ENCODE results near the gene RGS12.

The RGS12 gene

DNA sequence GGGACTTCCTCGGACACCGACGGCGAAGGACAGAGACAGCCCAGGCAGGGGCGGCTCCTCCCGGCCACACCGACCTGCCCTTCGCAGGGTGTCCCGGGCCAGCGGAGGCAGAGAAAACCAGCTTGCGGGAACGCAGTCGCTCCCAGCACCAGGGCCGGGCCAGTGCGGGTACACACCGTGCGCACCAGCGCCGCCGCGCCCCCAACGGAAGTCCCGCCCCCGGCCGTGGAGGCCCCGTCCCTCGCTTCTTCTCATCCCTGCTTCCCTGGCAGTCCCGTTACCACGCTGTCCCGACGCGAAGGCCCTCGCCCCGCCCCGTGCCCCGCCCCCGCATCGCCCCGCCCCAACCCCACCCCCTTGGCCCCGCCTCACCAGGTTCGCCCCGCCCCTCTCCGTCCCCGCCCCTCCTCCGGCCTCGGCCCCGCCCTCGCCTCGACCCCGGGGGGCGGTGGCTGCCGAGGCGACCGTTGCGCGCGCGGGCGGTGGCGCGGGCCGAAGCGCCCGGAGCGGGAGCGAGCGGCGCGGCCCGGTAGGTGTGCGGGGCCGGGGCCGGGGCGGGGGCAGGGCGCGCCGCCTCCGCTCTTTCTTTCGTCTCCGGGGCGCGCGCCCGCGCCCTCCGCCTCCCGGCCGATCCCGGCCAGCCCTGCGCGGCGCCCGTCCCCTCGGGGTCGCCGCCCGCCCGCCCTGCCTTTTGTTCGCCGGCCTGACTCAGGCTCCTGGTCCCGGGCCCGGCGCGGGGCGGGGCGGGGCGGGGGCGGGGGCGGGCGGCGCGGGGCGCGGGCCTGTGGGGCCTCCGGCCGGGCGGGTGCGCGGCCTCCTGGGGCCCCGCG, at the start of gene RGS12:
RGS12 (plus strand) TSS at position 451 of the 830 bp plus-strand sequence. CDS start 23,150 bp downstream, outside the sequence.
- DNase-seq (ENCODE audit: insufficient read length, low spot score), result peak; percentile 96
- TF ChIP-seq, protein P1, sequence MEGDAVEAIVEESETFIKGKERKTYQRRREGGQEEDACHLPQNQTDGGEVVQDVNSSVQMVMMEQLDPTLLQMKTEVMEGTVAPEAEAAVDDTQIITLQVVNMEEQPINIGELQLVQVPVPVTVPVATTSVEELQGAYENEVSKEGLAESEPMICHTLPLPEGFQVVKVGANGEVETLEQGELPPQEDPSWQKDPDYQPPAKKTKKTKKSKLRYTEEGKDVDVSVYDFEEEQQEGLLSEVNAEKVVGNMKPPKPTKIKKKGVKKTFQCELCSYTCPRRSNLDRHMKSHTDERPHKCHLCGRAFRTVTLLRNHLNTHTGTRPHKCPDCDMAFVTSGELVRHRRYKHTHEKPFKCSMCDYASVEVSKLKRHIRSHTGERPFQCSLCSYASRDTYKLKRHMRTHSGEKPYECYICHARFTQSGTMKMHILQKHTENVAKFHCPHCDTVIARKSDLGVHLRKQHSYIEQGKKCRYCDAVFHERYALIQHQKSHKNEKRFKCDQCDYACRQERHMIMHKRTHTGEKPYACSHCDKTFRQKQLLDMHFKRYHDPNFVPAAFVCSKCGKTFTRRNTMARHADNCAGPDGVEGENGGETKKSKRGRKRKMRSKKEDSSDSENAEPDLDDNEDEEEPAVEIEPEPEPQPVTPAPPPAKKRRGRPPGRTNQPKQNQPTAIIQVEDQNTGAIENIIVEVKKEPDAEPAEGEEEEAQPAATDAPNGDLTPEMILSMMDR (IDR thresholded peaks at IDR 0.05; ENCODE audit: insufficient read depth, missing control alignments), result no peak
- FAIRE-seq, result no peak

- no peak for FAIRE-seq
- TF ChIP-seq, protein P1 (IDR thresholded peaks at IDR 0.05; ENCODE audit: insufficient read depth, missing control alignments), result no peak
- DNase-seq (ENCODE audit: insufficient read length, low spot score), result no peak
Observed at GRCh38 chr4:3243136-3243780, 49.6 kb upstream of the RGS12 start.

DNA sequence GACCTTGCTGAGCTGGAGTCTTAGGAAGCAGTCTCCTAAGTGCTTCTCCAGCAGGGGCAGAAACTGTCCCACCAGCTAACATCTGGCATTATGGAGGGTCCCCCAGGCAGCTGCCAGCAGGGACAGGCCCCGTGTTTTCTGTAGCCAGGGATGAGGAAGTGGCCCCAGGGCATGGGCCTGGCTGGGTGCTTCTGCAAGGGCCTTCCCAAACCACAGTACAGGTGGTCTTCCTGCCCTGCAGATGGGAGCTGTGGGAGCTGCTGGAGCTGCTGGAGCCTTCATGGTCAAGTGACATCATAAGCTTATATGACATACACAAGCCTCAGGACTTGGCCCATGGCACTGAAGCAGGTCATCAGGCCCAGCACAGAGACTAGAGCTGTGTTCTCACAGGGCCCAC, 48.8 kb upstream of the RGS12 start:
- TF ChIP-seq, protein P1 (IDR thresholded peaks at IDR 0.05; ENCODE audit: insufficient read depth, missing control alignments), result no peak
- FAIRE-seq (no peak), DNase-seq (ENCODE audit: insufficient read length, low spot score) (no peak)

- TF ChIP-seq, protein P1 (IDR thresholded peaks at IDR 0.05; ENCODE audit: insufficient read depth, missing control alignments), result no peak
- FAIRE-seq, result no peak
- DNase-seq (ENCODE audit: insufficient read length, low spot score), result no peak
Observed at GRCh38 chr4:3244747-3245146, 48.1 kb upstream of the RGS12 start.

DNA sequence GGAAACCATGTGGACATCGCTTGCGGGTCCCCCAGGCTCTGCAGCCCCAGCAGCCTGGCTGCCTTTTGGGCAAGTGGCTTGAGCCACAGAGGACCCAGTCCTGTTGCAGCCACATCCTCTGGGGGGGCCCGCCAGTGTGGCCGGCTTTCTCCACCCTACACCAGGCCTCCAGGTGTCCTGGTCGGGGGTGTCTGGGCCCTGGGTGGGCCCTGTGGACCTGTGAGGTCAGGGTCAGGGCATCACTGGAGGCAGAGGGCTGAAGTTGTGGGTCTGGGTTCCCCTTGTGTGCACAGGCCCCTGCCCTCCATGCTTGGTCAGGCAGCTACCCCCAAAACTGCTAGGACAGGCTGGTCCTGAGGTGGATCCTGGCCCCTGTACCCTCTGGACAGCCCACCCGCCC, 47.1 kb upstream of the RGS12 start:
- FAIRE-seq (no peak), DNase-seq (ENCODE audit: insufficient read length, low spot score) (no peak)

GRCh38 chr4:3246458-3247398, 46.1 kb upstream of the RGS12 start:
- DNase-seq (ENCODE audit: insufficient read length, low spot score) (no peak), FAIRE-seq (no peak)
- TF ChIP-seq, protein P1 (IDR thresholded peaks at IDR 0.05; ENCODE audit: insufficient read depth, missing control alignments), result no peak

More for the DNA sequence above, 47.1 kb upstream of the RGS12 start:
- TF ChIP-seq, protein P1 (IDR thresholded peaks at IDR 0.05; ENCODE audit: insufficient read depth, missing control alignments), result no peak
